HepG2 (cell line): ENCODE data around the gene NECAP2. TPM values are rescaled to one million over a fixed set of nuclear protein-coding genes. Genes with fewer than 3 reads are reported as not detected.
A peak's percentile ranks its signal among the peaks of the same experiment; 100 is the strongest.

Experiments
- ATAC-seq: fragments of 200-7000 bp; cut with Tn5 transposase; 3 replicates; pipeline ENCODE4 v1.9.1; 2020; ENCODE audit warnings: mild to moderate bottlenecking, moderate library complexity
- BruUV-seq: library from RNA; stranded (reverse); fragments of 400-500 nt; replicated peaks from 2 replicates; lab custom pipeline; 2021; lab: Mats Ljungman, UMichigan
- CTCF ChIA-PET: fragments of 300-600 bp; formaldehyde crosslinking; extraction: SDS; loops from one replicate; lab custom pipeline; 2021; ENCODE audit warnings: low total read pairs, inconsistent platforms, low intra/inter-chr PET ratio; lab: Yijun Ruan, JAX
- POLR2A ChIA-PET: fragments of 350-600 bp; sonication (Branson Sonifier 250); formaldehyde crosslinking; loops from one replicate; lab custom pipeline; 2020; ENCODE audit warnings: antibody characterized with exemption, inconsistent platforms; lab: Yijun Ruan, JAX
- DNase-seq: peaks from one replicate; pipeline ENCODE4 v3.0.0-alpha.2; 2015; ENCODE audit warnings: low spot score
- FAIRE-seq: peaks from 3 replicates; lab custom pipeline; 2011; peaks lifted over from hg19 to GRCh38; lab: Jason Lieb, UNC
- H2AFZ ChIP-seq: one replicate; pipeline ENCODE4 v1.6.1; 2011; ENCODE audit warnings: low read length, inconsistent platforms
- H3K27ac ChIP-seq: fragments of 300-600 bp; 3 replicates; pipeline ENCODE4 v1.8.0; 2011; ENCODE audit warnings: mixed run types, mild to moderate bottlenecking, mixed read lengths, low read length, inconsistent platforms; ENCODE audit not compliant: insufficient read depth; ENCODE audit errors: extremely low read length
- H3K27me3 ChIP-seq, 2 experiments: fragments of 200-600 bp in 1 of 2; 2 replicates in 1 of 2; 3 replicates in 1 of 2; pipeline versions ENCODE4 v1.6.0 to v1.8.0; 2011; ENCODE audit warnings: low read length in 2 of 2, mild to moderate bottlenecking in 2 of 2, moderate library complexity in 2 of 2, inconsistent platforms in 1 of 2; ENCODE audit not compliant: insufficient read depth in 2 of 2, control insufficient read depth in 1 of 2
- H3K36me3 ChIP-seq, 2 experiments: fragments of 200-600 bp in 1 of 2; replicated peaks in 1 of 2; 2 replicates in 1 of 2; 3 replicates in 1 of 2; pipeline versions ENCODE4 v1.5.1 to v1.8.0; 2011; ENCODE audit warnings: low read length in 2 of 2, inconsistent platforms in 1 of 2; ENCODE audit not compliant: insufficient read depth in 2 of 2, control insufficient read depth in 1 of 2
- H3K4me1 ChIP-seq: 2 replicates; pipeline ENCODE4 v1.5.1; 2012; ENCODE audit warnings: low read length, inconsistent platforms; ENCODE audit not compliant: insufficient read depth
- H3K4me2 ChIP-seq: 2 replicates; pipeline ENCODE4 v1.6.0; 2011; ENCODE audit warnings: low read depth, low read length, inconsistent platforms
- H3K4me3 ChIP-seq, 3 experiments: fragments of 200-600 bp in 1 of 3; sonication (generic), shearing (Covaris generic) in 1 of 3; replicated peaks in 1 of 3; 2 replicates each; pipeline ENCODE4 v1.5.1; 2011 to 2016; ENCODE audit warnings: low read length in 3 of 3, inconsistent platforms in 2 of 3, low read depth in 2 of 3, mild to moderate bottlenecking in 2 of 3, control low read depth in 1 of 3, mixed read lengths in 1 of 3; ENCODE audit not compliant: insufficient read depth in 1 of 3
- H3K79me2 ChIP-seq: one replicate; pipeline ENCODE4 v1.6.1; 2011; ENCODE audit warnings: low read length, inconsistent platforms; ENCODE audit not compliant: insufficient read depth
- H3K9ac ChIP-seq: 2 replicates; pipeline ENCODE4 v1.6.0; 2011; ENCODE audit warnings: mild to moderate bottlenecking, low read depth, low read length, inconsistent platforms; ENCODE audit not compliant: insufficient read depth
- H3K9me3 ChIP-seq: 2 replicates; pipeline ENCODE4 v1.5.1; 2012; ENCODE audit warnings: mild to moderate bottlenecking, low read length
- H4K20me1 ChIP-seq: 2 replicates; pipeline ENCODE4 v1.6.0; 2011; ENCODE audit warnings: inconsistent platforms, mild to moderate bottlenecking, low read length, moderate library complexity; ENCODE audit not compliant: insufficient read depth
- AGO2 ChIP-seq: fragments of 200-400 bp; formaldehyde crosslinking; optimal IDR thresholded peaks from 2 replicates; pipeline ENCODE3; 2017; ENCODE audit warnings: mild to moderate bottlenecking, low read depth, low read length, moderate library complexity
- ERF ChIP-seq: IDR thresholded peaks from 2 replicates; pipeline ENCODE4 v1.6.1; 2018; ENCODE audit warnings: missing biosample characterization, missing genetic modification reagents
- JDP2 ChIP-seq: sonication (generic); formaldehyde crosslinking; IDR thresholded peaks from 2 replicates; pipeline ENCODE4 v1.8.1; 2022; ENCODE audit warnings: missing genetic modification reagents, borderline replicate concordance
- MAFK ChIP-seq, 2 experiments: IDR thresholded peaks in 1 of 2; conservative IDR thresholded peaks in 1 of 2; 2 replicates each; pipeline ENCODE4 v1.6.1; 2011; ENCODE audit warnings: improper control_type of control experiment in 2 of 2, low read length in 2 of 2
- NR1H2 ChIP-seq: sonication (generic); formaldehyde crosslinking; IDR thresholded peaks from 2 replicates; pipeline ENCODE4 v1.8.1; 2022; ENCODE audit warnings: low read depth, missing genetic modification reagents, borderline replicate concordance
- PLRG1 ChIP-seq: fragments of 450-650 bp; conservative IDR thresholded peaks from 2 replicates; pipeline ENCODE4 v1.6.1; 2016
- PRDM10 ChIP-seq: sonication (generic); formaldehyde crosslinking; IDR thresholded peaks from 2 replicates; pipeline ENCODE4 v1.4.0; 2020; ENCODE audit warnings: low read depth, missing genetic modification reagents
- RXRB ChIP-seq: IDR thresholded peaks from 2 replicates; pipeline ENCODE4 v1.6.1; 2016; ENCODE audit warnings: borderline replicate concordance, missing genetic modification reagents, missing compliant biosample characterization
- SP4 ChIP-seq: sonication (generic); formaldehyde crosslinking; IDR thresholded peaks from 2 replicates; pipeline ENCODE4 v1.8.1; 2023; ENCODE audit warnings: mild to moderate bottlenecking, missing genetic modification reagents
- ZNF180 ChIP-seq: sonication (generic); formaldehyde crosslinking; IDR thresholded peaks from 2 replicates; pipeline ENCODE4 v1.4.0; 2020; ENCODE audit warnings: low read depth, missing genetic modification reagents, borderline replicate concordance
- WGBS: methylation state at CpG from one replicate; pipeline ENCODE4 v1.1.6; 2017; ENCODE audit warnings: low lambda C conversion rate; 5-methylcytosine and 5-hydroxymethylcytosine counted together
- in situ Hi-C: cut with HindIII; loops from 2 replicates; pipeline ENCODE4 v1.10.0; 2017; ENCODE audit warnings: low pct_unique_long_range_greater_than_20kb; ENCODE audit not compliant: extremely low pct_ligation_motif_present
- intact Hi-C: fragments of 100-400 bp; cut with micrococcal nuclease; formaldehyde crosslinking; loops from one replicate; pipeline ENCODE4 v1.10.0; 2022; ENCODE audit not compliant: unreplicated experiment
- polyA plus RNA-seq, 8 experiments: library from polyadenylated mRNA; depleted of rRNA in 3 of 8; stranded (reverse) in 7 of 8; unstranded in 1 of 8; fragments of >200 nt; fragmentation: Illumina TruSeq in 4 of 8; extraction: Trizol in 4 of 8; gene quantifications; 2 replicates each; pipeline versions ENCODE4 v1.2.1 to v1.2.3, GENCODE V29; 2011 to 2016; ENCODE audit warnings: low read depth in 4 of 8, missing spikeins in 1 of 8, mixed read lengths in 1 of 8; ENCODE audit not compliant: insufficient read depth in 1 of 8
- total RNA-seq, 5 experiments: library from RNA; depleted of rRNA; stranded (reverse); fragments of >200 nt; fragmentation: Illumina TruSeq; extraction: Trizol; gene quantifications; 2 replicates each; pipeline ENCODE4 v1.2.3, GENCODE V29; 2016; ENCODE audit warnings: low read depth in 1 of 5
- TF ChIP-seq, protein P1 (sequence below): IDR thresholded peaks from 2 replicates; pipeline ENCODE4 v1.6.1; 2016; ENCODE audit warnings: mild to moderate bottlenecking, missing biosample characterization, missing genetic modification reagents
- TF ChIP-seq, protein P2 (sequence below): sonication (generic); formaldehyde crosslinking; IDR thresholded peaks from 2 replicates; pipeline ENCODE4 v1.5.1; 2020; ENCODE audit warnings: mild to moderate bottlenecking, missing genetic modification reagents, moderate library complexity

Gene NECAP2
- total and polyA plus RNA-seq, 2 of the 13 experiments (the other 11 are each of a cell fraction or from before 2014, with no cell fraction given), result 38.5 to 52.3 TPM

DNA sequence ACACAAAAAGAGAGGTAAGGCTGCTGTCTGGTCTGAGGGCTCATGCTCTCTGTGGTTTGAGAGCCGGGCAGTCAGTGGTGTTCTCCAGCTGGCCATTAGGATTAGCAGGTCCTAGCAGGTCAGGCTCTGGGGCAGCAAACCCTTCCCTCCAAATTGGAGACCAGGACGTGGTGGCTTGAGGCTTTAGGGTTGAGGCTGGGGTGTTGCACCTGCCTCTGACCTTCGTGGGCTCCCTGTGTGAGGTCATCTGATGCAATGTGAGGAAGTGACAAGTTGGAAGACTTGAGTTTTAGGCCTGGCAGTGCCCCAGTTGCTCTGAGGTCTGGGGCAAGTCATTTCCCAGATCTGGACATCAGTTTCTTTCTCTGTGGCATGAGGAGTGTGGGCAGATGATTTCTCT is 49.1 kb upstream of the NECAP2 start (continued):
- TF ChIP-seq PLRG1 (no peak), RXRB (CRISPR knock-in tag) (no peak), PRDM10 (CRISPR knock-in tag) (no peak), SP4 (CRISPR knock-in tag) (no peak)

- BruUV-seq, result no TSS peak
- in situ Hi-C loops (no loop called here), intact Hi-C loops (no loop called here)
- ChIA-PET CTCF (no interaction called here), POLR2A (no interaction called here)
- Histone ChIP-seq H3K79me2 (peaks cover 51% of the 10 kb centered on the region), H3K27ac (no peak overlapping the region), H3K9me3 (no peaks in the 10 kb centered on the region), H3K4me2 (no peak overlapping the region), H3K4me1 (peaks cover 25% of the 10 kb centered on the region), H4K20me1 (peaks cover 48% of the 10 kb centered on the region), H3K27me3 (no peaks in the 10 kb centered on the region), H2AFZ (no peak overlapping the region), H3K4me3 (no peak overlapping the region), H3K36me3 (peaks cover 19 to 45% of the 10 kb centered on the region in 2 experiments; a peak in 4 of 5 replicates), H3K9ac (no peak overlapping the region)
- no peak for DNase-seq
- no peak for FAIRE-seq
- TF ChIP-seq, protein P1, sequence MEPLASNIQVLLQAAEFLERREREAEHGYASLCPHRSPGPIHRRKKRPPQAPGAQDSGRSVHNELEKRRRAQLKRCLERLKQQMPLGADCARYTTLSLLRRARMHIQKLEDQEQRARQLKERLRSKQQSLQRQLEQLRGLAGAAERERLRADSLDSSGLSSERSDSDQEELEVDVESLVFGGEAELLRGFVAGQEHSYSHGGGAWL, result no peak
- TF ChIP-seq NR1H2 (CRISPR knock-in tag), result no peak
- TF ChIP-seq ERF (CRISPR knock-in tag), result no peak
- TF ChIP-seq MAFK (conservative IDR thresholded peaks at IDR 0.05 in 1 of 2, IDR thresholded peaks at IDR 0.05 in 1 of 2; ENCODE audit: low read length in 2 of 2), result no peak
- no peak for TF ChIP-seq JDP2 (CRISPR knock-in tag)
- TF ChIP-seq, protein P2, sequence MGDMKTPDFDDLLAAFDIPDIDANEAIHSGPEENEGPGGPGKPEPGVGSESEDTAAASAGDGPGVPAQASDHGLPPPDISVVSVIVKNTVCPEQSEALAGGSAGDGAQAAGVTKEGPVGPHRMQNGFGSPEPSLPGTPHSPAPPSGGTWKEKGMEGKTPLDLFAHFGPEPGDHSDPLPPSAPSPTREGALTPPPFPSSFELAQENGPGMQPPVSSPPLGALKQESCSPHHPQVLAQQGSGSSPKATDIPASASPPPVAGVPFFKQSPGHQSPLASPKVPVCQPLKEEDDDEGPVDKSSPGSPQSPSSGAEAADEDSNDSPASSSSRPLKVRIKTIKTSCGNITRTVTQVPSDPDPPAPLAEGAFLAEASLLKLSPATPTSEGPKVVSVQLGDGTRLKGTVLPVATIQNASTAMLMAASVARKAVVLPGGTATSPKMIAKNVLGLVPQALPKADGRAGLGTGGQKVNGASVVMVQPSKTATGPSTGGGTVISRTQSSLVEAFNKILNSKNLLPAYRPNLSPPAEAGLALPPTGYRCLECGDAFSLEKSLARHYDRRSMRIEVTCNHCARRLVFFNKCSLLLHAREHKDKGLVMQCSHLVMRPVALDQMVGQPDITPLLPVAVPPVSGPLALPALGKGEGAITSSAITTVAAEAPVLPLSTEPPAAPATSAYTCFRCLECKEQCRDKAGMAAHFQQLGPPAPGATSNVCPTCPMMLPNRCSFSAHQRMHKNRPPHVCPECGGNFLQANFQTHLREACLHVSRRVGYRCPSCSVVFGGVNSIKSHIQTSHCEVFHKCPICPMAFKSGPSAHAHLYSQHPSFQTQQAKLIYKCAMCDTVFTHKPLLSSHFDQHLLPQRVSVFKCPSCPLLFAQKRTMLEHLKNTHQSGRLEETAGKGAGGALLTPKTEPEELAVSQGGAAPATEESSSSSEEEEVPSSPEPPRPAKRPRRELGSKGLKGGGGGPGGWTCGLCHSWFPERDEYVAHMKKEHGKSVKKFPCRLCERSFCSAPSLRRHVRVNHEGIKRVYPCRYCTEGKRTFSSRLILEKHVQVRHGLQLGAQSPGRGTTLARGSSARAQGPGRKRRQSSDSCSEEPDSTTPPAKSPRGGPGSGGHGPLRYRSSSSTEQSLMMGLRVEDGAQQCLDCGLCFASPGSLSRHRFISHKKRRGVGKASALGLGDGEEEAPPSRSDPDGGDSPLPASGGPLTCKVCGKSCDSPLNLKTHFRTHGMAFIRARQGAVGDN (CRISPR knock-in tag), result peak; percentile 12; the same call in 1 of the 2 replicates
- no peak for TF ChIP-seq ZNF180 (CRISPR knock-in tag)
- peak; percentile 47 for TF ChIP-seq AGO2
- ATAC-seq, result no peak
- WGBS, result 97% methylated on average over 20 of the region's 21 CpGs
These were observed 47.6 kb upstream of the NECAP2 start for GRCh38 chr1:16392740-16393569.
